Measurements from ENCODE around the gene PIP5K1B. TPM values are rescaled to one million over a fixed set of nuclear protein-coding genes. Genes with fewer than 3 reads are reported as not detected.

The PIP5K1B gene
- total and polyA plus RNA-seq, 2 experiments from 2014 or later: 1.3 to 2.8 TPM

DNA sequence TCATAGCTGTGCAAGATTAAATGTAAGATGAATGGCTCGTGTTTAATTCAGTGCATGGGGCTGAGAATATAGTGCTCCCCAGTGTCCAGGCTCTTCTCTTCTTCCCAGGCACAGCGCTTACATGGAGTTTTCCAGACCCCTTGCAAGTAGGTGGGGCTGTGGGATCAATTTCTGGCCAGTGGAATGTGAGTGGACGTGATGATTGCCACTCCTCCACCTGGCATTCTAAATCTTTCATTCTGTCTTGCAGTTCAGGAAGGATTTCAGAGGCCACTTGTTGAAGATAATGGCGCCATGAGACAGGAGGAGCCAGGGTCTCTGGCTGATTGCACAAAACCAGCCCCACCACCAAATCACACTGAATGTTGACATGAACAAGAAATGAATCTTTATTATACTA, 7.2 kb upstream of the PIP5K1B start:
- no peaks in the 10 kb centered on the region for H3K4me1 ChIP-seq (ENCODE audit: insufficient read depth)
- no peaks in the 10 kb centered on the region for H4K20me1 ChIP-seq (replicated peaks; ENCODE audit: insufficient read depth)
- peak overlapping the region; percentile 61; the same call in 1 of the 2 replicates for H2AFZ ChIP-seq
- no peak overlapping the region for H3K4me2 ChIP-seq
- H3K36me3 ChIP-seq (ENCODE audit: insufficient read depth): no peaks in the 10 kb centered on the region
- no peaks in the 10 kb centered on the region for H3K79me2 ChIP-seq (replicated peaks; ENCODE audit: insufficient read depth)
- DNase-seq (ENCODE audit: low spot score): no peak
- H3K27ac Mint-ChIP-seq: no peak overlapping the region
- H3K9me2 ChIP-seq (ENCODE audit: insufficient read depth): no peaks in the 10 kb centered on the region
- H3K4me1 Mint-ChIP-seq: peaks cover 2% of the 10 kb centered on the region; the same call in 2 of the 3 replicates
- no peak for ATAC-seq
- no peaks in the 10 kb centered on the region for H3K36me3 Mint-ChIP-seq (ENCODE audit: low read depth)
- no peak overlapping the region for H3K4me3 ChIP-seq
- H3K27me3 Mint-ChIP-seq (ENCODE audit: insufficient read depth, low read depth, poor library complexity): no peaks in the 10 kb centered on the region
- H3K27ac ChIP-seq (ENCODE audit: low read depth): no peak overlapping the region
- H3K9me3 Mint-ChIP-seq: no peaks in the 10 kb centered on the region
- no peak overlapping the region for H3K4me3 Mint-ChIP-seq
- TF ChIP-seq, protein P1, sequence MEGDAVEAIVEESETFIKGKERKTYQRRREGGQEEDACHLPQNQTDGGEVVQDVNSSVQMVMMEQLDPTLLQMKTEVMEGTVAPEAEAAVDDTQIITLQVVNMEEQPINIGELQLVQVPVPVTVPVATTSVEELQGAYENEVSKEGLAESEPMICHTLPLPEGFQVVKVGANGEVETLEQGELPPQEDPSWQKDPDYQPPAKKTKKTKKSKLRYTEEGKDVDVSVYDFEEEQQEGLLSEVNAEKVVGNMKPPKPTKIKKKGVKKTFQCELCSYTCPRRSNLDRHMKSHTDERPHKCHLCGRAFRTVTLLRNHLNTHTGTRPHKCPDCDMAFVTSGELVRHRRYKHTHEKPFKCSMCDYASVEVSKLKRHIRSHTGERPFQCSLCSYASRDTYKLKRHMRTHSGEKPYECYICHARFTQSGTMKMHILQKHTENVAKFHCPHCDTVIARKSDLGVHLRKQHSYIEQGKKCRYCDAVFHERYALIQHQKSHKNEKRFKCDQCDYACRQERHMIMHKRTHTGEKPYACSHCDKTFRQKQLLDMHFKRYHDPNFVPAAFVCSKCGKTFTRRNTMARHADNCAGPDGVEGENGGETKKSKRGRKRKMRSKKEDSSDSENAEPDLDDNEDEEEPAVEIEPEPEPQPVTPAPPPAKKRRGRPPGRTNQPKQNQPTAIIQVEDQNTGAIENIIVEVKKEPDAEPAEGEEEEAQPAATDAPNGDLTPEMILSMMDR (conservative IDR thresholded peaks at IDR 0.05; ENCODE audit: low read depth in 2 of 2): peak in 1 of 2 experiments; percentile 49; a peak in 2 of 4 replicates
- TF ChIP-seq, protein P2, sequence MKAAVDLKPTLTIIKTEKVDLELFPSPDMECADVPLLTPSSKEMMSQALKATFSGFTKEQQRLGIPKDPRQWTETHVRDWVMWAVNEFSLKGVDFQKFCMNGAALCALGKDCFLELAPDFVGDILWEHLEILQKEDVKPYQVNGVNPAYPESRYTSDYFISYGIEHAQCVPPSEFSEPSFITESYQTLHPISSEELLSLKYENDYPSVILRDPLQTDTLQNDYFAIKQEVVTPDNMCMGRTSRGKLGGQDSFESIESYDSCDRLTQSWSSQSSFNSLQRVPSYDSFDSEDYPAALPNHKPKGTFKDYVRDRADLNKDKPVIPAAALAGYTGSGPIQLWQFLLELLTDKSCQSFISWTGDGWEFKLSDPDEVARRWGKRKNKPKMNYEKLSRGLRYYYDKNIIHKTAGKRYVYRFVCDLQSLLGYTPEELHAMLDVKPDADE (IDR thresholded peaks at IDR 0.05): no peak
- no peaks in the 10 kb centered on the region for H3F3A ChIP-seq (replicated peaks; ENCODE audit: low read depth)
- H3K27me3 ChIP-seq (ENCODE audit: insufficient read depth): peaks cover 5% of the 10 kb centered on the region; the same call in 1 of the 2 replicates

DNA sequence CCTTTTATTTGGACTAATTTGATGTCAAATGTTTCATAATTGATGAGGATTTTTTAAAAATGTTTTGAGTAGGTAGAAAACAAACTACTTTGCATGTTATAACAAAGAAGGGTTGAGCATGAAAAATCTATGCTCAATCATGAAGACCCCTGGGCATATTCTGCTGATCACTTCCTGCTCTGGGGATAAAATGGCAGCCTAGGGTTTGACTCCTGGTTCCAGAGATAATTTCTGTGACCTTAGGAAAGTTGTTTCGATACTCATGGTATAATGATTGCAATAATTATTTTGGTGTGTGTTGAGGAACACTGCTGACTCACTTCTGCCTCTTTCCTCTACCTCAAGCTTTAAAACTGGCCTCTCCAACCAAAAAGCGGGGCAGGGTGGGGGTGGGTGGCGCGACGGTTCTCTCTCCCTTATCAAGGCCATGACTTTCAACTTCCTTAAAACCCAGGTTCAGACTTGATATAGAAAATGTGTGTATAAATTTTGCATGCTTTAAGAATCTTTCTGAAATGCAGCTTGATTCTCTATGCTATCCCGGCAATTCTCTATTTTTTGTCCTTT, 6.0 kb upstream of the PIP5K1B start:
- H3K36me3 Mint-ChIP-seq (ENCODE audit: low read depth): no peaks in the 10 kb centered on the region; the same call in 2 of the 3 replicates
- H3K27me3 Mint-ChIP-seq (ENCODE audit: insufficient read depth, low read depth, poor library complexity): peaks cover 1% of the 10 kb centered on the region
- H2AFZ ChIP-seq: no peak overlapping the region
- H3K4me1 Mint-ChIP-seq: peaks cover 8% of the 10 kb centered on the region
- no peak overlapping the region for H3K4me3 ChIP-seq
- H3K79me2 ChIP-seq (replicated peaks; ENCODE audit: insufficient read depth): no peaks in the 10 kb centered on the region
- no peak overlapping the region for H3K4me2 ChIP-seq
- no peak overlapping the region for H3K27ac ChIP-seq (ENCODE audit: low read depth)
- ATAC-seq (no peak), DNase-seq (ENCODE audit: low spot score) (no peak)
- no peak overlapping the region for H3K27ac Mint-ChIP-seq
- no peaks in the 10 kb centered on the region; the same call in 1 of the 2 replicates for H3K36me3 ChIP-seq (ENCODE audit: insufficient read depth)
- no peaks in the 10 kb centered on the region for H3K9me2 ChIP-seq (ENCODE audit: insufficient read depth)
- peaks cover 4% of the 10 kb centered on the region; the same call in 1 of the 2 replicates for H3F3A ChIP-seq (replicated peaks; ENCODE audit: low read depth)
- H3K27me3 ChIP-seq (ENCODE audit: insufficient read depth): peaks cover 17% of the 10 kb centered on the region
- peaks cover 5% of the 10 kb centered on the region for H3K4me1 ChIP-seq (ENCODE audit: insufficient read depth)
- no peaks in the 10 kb centered on the region for H4K20me1 ChIP-seq (replicated peaks; ENCODE audit: insufficient read depth)
- no peaks in the 10 kb centered on the region for H3K9me3 Mint-ChIP-seq
- H3K4me3 Mint-ChIP-seq: no peak overlapping the region
- TF ChIP-seq ZNF114 (CRISPR knock-in tag; IDR thresholded peaks at IDR 0.05) (no peak), STAT1 (IDR thresholded peaks at IDR 0.05; ENCODE audit: unreplicated experiment) (no peak), ZNF331 (CRISPR knock-in tag; IDR thresholded peaks at IDR 0.05; ENCODE audit: low read depth) (no peak), NANOG (IDR thresholded peaks at IDR 0.05; ENCODE audit: borderline replicate concordance) (no peak), EZH2phosphoT487 (IDR thresholded peaks at IDR 0.05; ENCODE audit: unreplicated experiment) (no peak), JUNB (IDR thresholded peaks at IDR 0.05; ENCODE audit: unreplicated experiment) (no peak)
- TF ChIP-seq, protein P3, sequence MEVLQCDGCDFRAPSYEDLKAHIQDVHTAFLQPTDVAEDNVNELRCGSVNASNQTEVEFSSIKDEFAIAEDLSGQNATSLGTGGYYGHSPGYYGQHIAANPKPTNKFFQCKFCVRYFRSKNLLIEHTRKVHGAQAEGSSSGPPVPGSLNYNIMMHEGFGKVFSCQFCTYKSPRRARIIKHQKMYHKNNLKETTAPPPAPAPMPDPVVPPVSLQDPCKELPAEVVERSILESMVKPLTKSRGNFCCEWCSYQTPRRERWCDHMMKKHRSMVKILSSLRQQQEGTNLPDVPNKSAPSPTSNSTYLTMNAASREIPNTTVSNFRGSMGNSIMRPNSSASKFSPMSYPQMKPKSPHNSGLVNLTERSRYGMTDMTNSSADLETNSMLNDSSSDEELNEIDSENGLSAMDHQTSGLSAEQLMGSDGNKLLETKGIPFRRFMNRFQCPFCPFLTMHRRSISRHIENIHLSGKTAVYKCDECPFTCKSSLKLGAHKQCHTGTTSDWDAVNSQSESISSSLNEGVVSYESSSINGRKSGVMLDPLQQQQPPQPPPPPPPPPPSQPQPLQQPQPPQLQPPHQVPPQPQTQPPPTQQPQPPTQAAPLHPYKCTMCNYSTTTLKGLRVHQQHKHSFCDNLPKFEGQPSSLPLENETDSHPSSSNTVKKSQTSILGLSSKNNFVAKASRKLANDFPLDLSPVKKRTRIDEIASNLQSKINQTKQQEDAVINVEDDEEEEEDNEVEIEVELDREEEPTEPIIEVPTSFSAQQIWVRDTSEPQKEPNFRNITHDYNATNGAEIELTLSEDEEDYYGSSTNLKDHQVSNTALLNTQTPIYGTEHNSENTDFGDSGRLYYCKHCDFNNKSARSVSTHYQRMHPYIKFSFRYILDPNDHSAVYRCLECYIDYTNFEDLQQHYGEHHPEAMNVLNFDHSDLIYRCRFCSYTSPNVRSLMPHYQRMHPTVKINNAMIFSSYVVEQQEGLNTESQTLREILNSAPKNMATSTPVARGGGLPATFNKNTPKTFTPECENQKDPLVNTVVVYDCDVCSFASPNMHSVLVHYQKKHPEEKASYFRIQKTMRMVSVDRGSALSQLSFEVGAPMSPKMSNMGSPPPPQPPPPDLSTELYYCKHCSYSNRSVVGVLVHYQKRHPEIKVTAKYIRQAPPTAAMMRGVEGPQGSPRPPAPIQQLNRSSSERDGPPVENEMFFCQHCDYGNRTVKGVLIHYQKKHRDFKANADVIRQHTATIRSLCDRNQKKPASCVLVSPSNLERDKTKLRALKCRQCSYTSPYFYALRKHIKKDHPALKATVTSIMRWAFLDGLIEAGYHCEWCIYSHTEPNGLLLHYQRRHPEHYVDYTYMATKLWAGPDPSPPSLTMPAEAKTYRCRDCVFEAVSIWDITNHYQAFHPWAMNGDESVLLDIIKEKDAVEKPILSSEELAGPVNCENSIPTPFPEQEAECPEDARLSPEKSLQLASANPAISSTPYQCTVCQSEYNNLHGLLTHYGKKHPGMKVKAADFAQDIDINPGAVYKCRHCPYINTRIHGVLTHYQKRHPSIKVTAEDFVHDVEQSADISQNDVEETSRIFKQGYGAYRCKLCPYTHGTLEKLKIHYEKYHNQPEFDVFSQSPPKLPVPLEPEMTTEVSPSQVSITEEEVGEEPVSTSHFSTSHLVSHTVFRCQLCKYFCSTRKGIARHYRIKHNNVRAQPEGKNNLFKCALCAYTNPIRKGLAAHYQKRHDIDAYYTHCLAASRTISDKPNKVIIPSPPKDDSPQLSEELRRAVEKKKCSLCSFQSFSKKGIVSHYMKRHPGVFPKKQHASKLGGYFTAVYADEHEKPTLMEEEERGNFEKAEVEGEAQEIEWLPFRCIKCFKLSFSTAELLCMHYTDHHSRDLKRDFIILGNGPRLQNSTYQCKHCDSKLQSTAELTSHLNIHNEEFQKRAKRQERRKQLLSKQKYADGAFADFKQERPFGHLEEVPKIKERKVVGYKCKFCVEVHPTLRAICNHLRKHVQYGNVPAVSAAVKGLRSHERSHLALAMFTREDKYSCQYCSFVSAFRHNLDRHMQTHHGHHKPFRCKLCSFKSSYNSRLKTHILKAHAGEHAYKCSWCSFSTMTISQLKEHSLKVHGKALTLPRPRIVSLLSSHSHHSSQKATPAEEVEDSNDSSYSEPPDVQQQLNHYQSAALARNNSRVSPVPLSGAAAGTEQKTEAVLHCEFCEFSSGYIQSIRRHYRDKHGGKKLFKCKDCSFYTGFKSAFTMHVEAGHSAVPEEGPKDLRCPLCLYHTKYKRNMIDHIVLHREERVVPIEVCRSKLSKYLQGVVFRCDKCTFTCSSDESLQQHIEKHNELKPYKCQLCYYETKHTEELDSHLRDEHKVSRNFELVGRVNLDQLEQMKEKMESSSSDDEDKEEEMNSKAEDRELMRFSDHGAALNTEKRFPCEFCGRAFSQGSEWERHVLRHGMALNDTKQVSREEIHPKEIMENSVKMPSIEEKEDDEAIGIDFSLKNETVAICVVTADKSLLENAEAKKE (CRISPR knock-in tag; IDR thresholded peaks at IDR 0.05): no peak
- TF ChIP-seq, protein P1 (conservative IDR thresholded peaks at IDR 0.05; ENCODE audit: low read depth in 2 of 2): no peak

All from GM23338 (cell line).